ENCODE results near the gene CHKA. TPM values are rescaled to one million over a fixed set of nuclear protein-coding genes. Genes with fewer than 3 reads are reported as not detected.

CHKA gene
- total and polyA plus RNA-seq, 2 of the 8 experiments (the other 6 are each of a cell fraction or from before 2014, with no cell fraction given): 61.2 to 86.6 TPM

GRCh38 chr11:68037411-68038225 lies 83.6 kb downstream of the CHKA start:
- Histone ChIP-seq H3K4me1 (replicated peaks in 1 of 4; ENCODE audit: control insufficient read depth in 3 of 4, insufficient read depth in 4 of 4, low read length in 3 of 4) (peaks cover 4 to 25% (median 20%) of the 10 kb centered on the region in 4 experiments), H3K23ac (ENCODE audit: insufficient read length) (no peak overlapping the region), H3K27me3 (replicated peaks in 1 of 4; ENCODE audit: control insufficient read depth in 3 of 4, extremely low read depth in 1 of 4, insufficient read depth in 3 of 4, low read length in 3 of 4) (no peaks in the 10 kb centered on the region), H2BK15ac (ENCODE audit: low read length) (no peak overlapping the region; the same call in 1 of the 2 replicates), H2BK5ac (ENCODE audit: low read depth, low read length) (no peak overlapping the region), H3K9me3 (ENCODE audit: insufficient read depth in 2 of 2, low read depth in 1 of 2, low read length in 1 of 2) (no peaks in the 10 kb centered on the region), H3K14ac (ENCODE audit: insufficient read length) (no peak overlapping the region), H3K9ac (replicated peaks in 1 of 4; ENCODE audit: extremely low read depth in 1 of 4, low read depth in 3 of 4, low read length in 3 of 4) (no peak overlapping the region), H4K8ac (ENCODE audit: extremely low read depth, insufficient read depth, low read length) (no peak overlapping the region), H2BK12ac (ENCODE audit: low read depth, low read length) (peak overlapping the region; percentile 33; the same call in 1 of the 2 replicates), H3K4ac (replicated peaks; ENCODE audit: insufficient read length, low read depth, low read length) (peak overlapping the region; percentile 94), H3K56ac (replicated peaks; ENCODE audit: insufficient read length, low read depth, low read length) (no peak overlapping the region), H3K4me2 (ENCODE audit: insufficient read depth in 1 of 2, low read depth in 2 of 2, low read length in 2 of 2) (0 out of 4 replicates have a peak overlapping the region, but pooled peaks of 1 of the 2 experiments have one; percentile 26), H2BK20ac (ENCODE audit: low read length) (no peak overlapping the region), H3K4me3 (ENCODE audit: extremely low read depth in 1 of 4, insufficient read depth in 2 of 4, low read depth in 3 of 4, low read length in 4 of 4) (no peak overlapping the region), H3K79me1 (ENCODE audit: low read depth, low read length) (no peaks in the 10 kb centered on the region; the same call in 1 of the 2 replicates), H2BK120ac (replicated peaks; ENCODE audit: low read depth, low read length) (no peak overlapping the region), H3K27ac (ENCODE audit: low read depth, low read length) (no peak overlapping the region), H3K36me3 (ENCODE audit: control insufficient read depth in 2 of 4, insufficient read depth in 4 of 4, low read length in 3 of 4) (peaks cover 2 to 16% (median 12%) of the 10 kb centered on the region in 4 experiments), H3K23me2 (ENCODE audit: low read depth, low read length) (no peaks in the 10 kb centered on the region; the same call in 1 of the 2 replicates), H2AFZ (ENCODE audit: low read length) (no peak overlapping the region), H4K91ac (replicated peaks; ENCODE audit: insufficient read length, low read length) (no peak overlapping the region), H2AK5ac (ENCODE audit: low read depth, low read length) (0 out of 2 replicates have a peak overlapping the region, but pooled peaks have one; percentile 60), H3K18ac (ENCODE audit: extremely low read depth, low read length) (peak overlapping the region; percentile 83), H4K5ac (ENCODE audit: insufficient read length, low read depth, low read length) (no peak overlapping the region), H3K79me2 (ENCODE audit: control insufficient read depth in 1 of 2, insufficient read depth in 2 of 2, low read length in 2 of 2) (peaks cover 0 to 3% of the 10 kb centered on the region in 2 experiments; a peak in 1 of 4 replicates), H4K20me1 (replicated peaks in 1 of 2; ENCODE audit: control insufficient read depth in 1 of 2, insufficient read depth in 2 of 2, low read length in 2 of 2) (peaks cover 0 to 4% of the 10 kb centered on the region in 2 experiments)
- no peak for FAIRE-seq
- WGBS, 2 experiments (ENCODE audit: extremely low coverage in 1 of 2, insufficient coverage in 1 of 2, insufficient read length in 1 of 2, insufficient replicate concordance in 2 of 2, low coverage in 1 of 2, low lambda C conversion rate in 2 of 2, missing lambda C conversion rate in 1 of 2): 83% methylated on average over 20 of the region's 20 CpGs; no CpG with 5 or more reads in 1 of the 2 experiments
- no peak for DNase-seq (ENCODE audit: low read depth in 1 of 2, low spot score in 2 of 2)
- ChIA-PET CTCF (ENCODE audit: partially characterized antibody) (interaction anchor here (0.6 to 2.3 kb wide), 7 partner anchors 9 to 168 kb away, joined by 3 to 6 read pairs (median 4); no protein-coding TSS in a partner anchor), POLR2A (ENCODE audit: partially characterized antibody) (interaction anchor here (0.9 to 16.6 kb wide), 12 partner anchors 9 to 84 kb away, joined by 3 to 183 read pairs (median 4); partner anchors contain the start of gene CHKA)
- no peak for TF ChIP-seq SP1 (IDR thresholded peaks at IDR 0.05; ENCODE audit: low read depth, low read length)
- TF ChIP-seq JUND (IDR thresholded peaks at IDR 0.05; ENCODE audit: low read length): no peak

Data from H1 (cell line).